K562 (cell line): Measurements from ENCODE around the gene SPON2. TPM values are rescaled to one million over a fixed set of nuclear protein-coding genes. Genes with fewer than 3 reads are reported as not detected.

Experiments used
- CLOCK ChIP-seq: fragments of 250-450 bp; sonication (Bioruptor Pico); IDR thresholded peaks from 2 replicates; pipeline ENCODE4 v1.4.0; 2020; ENCODE audit warnings: mild to moderate bottlenecking, moderate library complexity, borderline replicate concordance
- FOXK2 ChIP-seq, 2 experiments: fragments of 450-650 bp; IDR thresholded peaks in 1 of 2; conservative IDR thresholded peaks in 1 of 2; 2 replicates each; pipeline ENCODE4 v1.6.1; 2016; ENCODE audit warnings: low read depth in 2 of 2, mild to moderate bottlenecking in 1 of 2
- HMG20A ChIP-seq: fragments of 450-650 bp; formaldehyde crosslinking; conservative IDR thresholded peaks from 2 replicates; pipeline ENCODE4 v1.4.0; 2020; ENCODE audit warnings: mild to moderate bottlenecking, mixed read lengths
- MECOM ChIP-seq: fragments of 250-450 bp; sonication (Bioruptor Pico); IDR thresholded peaks from 2 replicates; pipeline ENCODE4 v1.8.0; 2022; ENCODE audit warnings: inconsistent platforms
- NCOA6 ChIP-seq: fragments of 450-650 bp; IDR thresholded peaks from 2 replicates; pipeline ENCODE4 v1.6.1; 2017; ENCODE audit warnings: mild to moderate bottlenecking
- NONO ChIP-seq, 2 experiments: fragments of 200-400 bp in 1 of 2; fragments of 450-650 bp in 1 of 2; formaldehyde crosslinking in 1 of 2; IDR thresholded peaks; 2 replicates each; pipeline ENCODE4 v1.6.1; 2017; ENCODE audit warnings: low read depth in 2 of 2, mild to moderate bottlenecking in 2 of 2, moderate library complexity in 2 of 2, low read length in 1 of 2
- REST ChIP-seq, 2 experiments: fragments of 450-650 bp; formaldehyde crosslinking in 1 of 2; IDR thresholded peaks; 2 replicates each; pipeline versions ENCODE4 v1.4.0 to v1.6.1; 2014 to 2020; ENCODE audit warnings: mild to moderate bottlenecking in 2 of 2, borderline replicate concordance in 1 of 2, low read depth in 1 of 2
- RFX1 ChIP-seq: fragments of 450-650 bp; IDR thresholded peaks from 2 replicates; pipeline ENCODE4 v1.6.1; 2016; ENCODE audit warnings: mild to moderate bottlenecking, moderate library complexity
- SAFB2 ChIP-seq: fragments of 200-400 bp; formaldehyde crosslinking; IDR thresholded peaks from 2 replicates; pipeline ENCODE4 v1.6.1; 2018; ENCODE audit warnings: borderline replicate concordance, low read length, low read depth, moderate library complexity; ENCODE audit not compliant: severe bottlenecking
- YY1 ChIP-seq, 3 experiments: IDR thresholded peaks; 2 replicates each; pipeline ENCODE4 v1.6.1; 2011; ENCODE audit warnings: low read length in 2 of 3, mild to moderate bottlenecking in 2 of 3, moderate library complexity in 2 of 3, borderline replicate concordance in 1 of 3, control low read depth in 1 of 3, low read depth in 1 of 3; ENCODE audit not compliant: insufficient read depth in 3 of 3, insufficient replicate concordance in 2 of 3, control insufficient read depth in 1 of 3, insufficient read length in 1 of 3; ENCODE audit errors: extremely low read depth in 1 of 3
- ZNF121 ChIP-seq: sonication (generic); formaldehyde crosslinking; conservative IDR thresholded peaks from 2 replicates; pipeline ENCODE4 v1.8.0; 2022; ENCODE audit warnings: missing genetic modification reagents
- ZNF316 ChIP-seq: fragments of 450-650 bp; IDR thresholded peaks from 2 replicates; pipeline ENCODE4 v1.6.1; 2016
- ZNF668 ChIP-seq: fragments of 250-450 bp; sonication (Bioruptor Pico); IDR thresholded peaks from 2 replicates; pipeline ENCODE4 v1.8.0; 2022; ENCODE audit warnings: mild to moderate bottlenecking, inconsistent platforms
- ZNF778 ChIP-seq: fragments of 450-650 bp; formaldehyde crosslinking; IDR thresholded peaks from 2 replicates; pipeline ENCODE4 v1.4.0; 2020; ENCODE audit warnings: mild to moderate bottlenecking, moderate library complexity
- ZNF780A ChIP-seq: fragments of 250-450 bp; sonication (Bioruptor Pico); IDR thresholded peaks from 2 replicates; pipeline ENCODE4 v1.5.0; 2021; ENCODE audit warnings: mild to moderate bottlenecking
- polyA plus RNA-seq, 8 experiments: library from polyadenylated mRNA; depleted of rRNA in 4 of 8; stranded (reverse) in 5 of 8; unstranded in 3 of 8; fragments of >200 nt; fragmentation: Nextera tagmentation in 2 of 8; fragmentation: Illumina TruSeq in 1 of 8; extraction: Ambion mirVana in 2 of 8; extraction: Trizol in 1 of 8; gene quantifications; 2 replicates each; pipeline versions ENCODE4 v1.2.1 to v1.2.3, GENCODE V29; 2011 to 2014; ENCODE audit warnings: inconsistent platforms in 1 of 8, missing spikeins in 1 of 8
- total RNA-seq, 7 experiments: library from RNA; depleted of rRNA in 6 of 7; stranded (reverse); fragments of >200 nt in 6 of 7; fragmentation: Illumina TruSeq in 2 of 7; extraction: Trizol in 2 of 7; gene quantifications; 2 replicates each; pipeline versions ENCODE4 v1.2.1 to v1.2.3, GENCODE V29; 2011 to 2021; ENCODE audit warnings: low replicate concordance in 1 of 7

SPON2 gene
- total and polyA plus RNA-seq, 9 of the 15 experiments (the other 6 are each of a cell fraction or from before 2014, with no cell fraction given), result 0.21 to 2.2 (median 0.83) TPM

- TF ChIP-seq REST (IDR thresholded peaks at IDR 0.05; ENCODE audit: borderline replicate concordance) (peak; percentile 77), REST (CRISPR knock-in tag; IDR thresholded peaks at IDR 0.05; ENCODE audit: low read depth) (no peak), HMG20A (CRISPR knock-in tag) (no peak), ZNF780A (CRISPR knock-in tag) (no peak), NONO (IDR thresholded peaks at IDR 0.05; ENCODE audit: low read depth in 2 of 2, low read length in 1 of 2) (no peak), YY1 (IDR thresholded peaks at IDR 0.05; ENCODE audit: borderline replicate concordance in 1 of 3, control insufficient read depth in 1 of 3, extremely low read depth in 1 of 3, insufficient read depth in 3 of 3, insufficient read length in 1 of 3, insufficient replicate concordance in 2 of 3, low read depth in 1 of 3, low read length in 2 of 3) (peak in 2 of 3 experiments; percentile 33 to 53), NCOA6 (no peak), ZNF778 (CRISPR knock-in tag) (no peak), MECOM (no peak), CLOCK (CRISPR knock-in tag) (no peak), ZNF121 (CRISPR knock-in tag) (no peak), ZNF668 (no peak), RFX1 (peak; percentile 84), FOXK2 (conservative IDR thresholded peaks at IDR 0.05 in 1 of 2, IDR thresholded peaks at IDR 0.05 in 1 of 2; ENCODE audit: low read depth in 2 of 2) (no peak), ZNF316 (no peak), SAFB2 (no peak)
These were observed 5.0 kb downstream of the SPON2 start (continued) for GRCh38 chr4:1167244-1167949.
